ENCODE results near the gene GLT8D1. TPM values are rescaled to one million over a fixed set of nuclear protein-coding genes. Genes with fewer than 3 reads are reported as not detected.

GLT8D1 gene
- total RNA-seq, 4 donors from 2014 or later, result 31.6 to 40.3 (median 35.7) TPM

- no peaks in the 10 kb centered on the region for H3K27me3 ChIP-seq
- no peak overlapping the region for H3K27ac ChIP-seq (replicated peaks in 1 of 4)
- no peak for DNase-seq (ENCODE audit: extremely low spot score)
- no peak overlapping the region for H3K4me3 ChIP-seq
- peaks cover 0 to 9% (median 3%) of the 10 kb centered on the region in 4 donors for H3K4me1 ChIP-seq
- H3K9me3 ChIP-seq, result no peaks in the 10 kb centered on the region
- TF ChIP-seq POLR2AphosphoS5 (IDR thresholded peaks at IDR 0.05), result no peak
- TF ChIP-seq POLR2A (IDR thresholded peaks at IDR 0.05; ENCODE audit: low read depth), result no peak
- TF ChIP-seq CTCF (IDR thresholded peaks at IDR 0.05), result no peak
- TF ChIP-seq EP300 (IDR thresholded peaks at IDR 0.05), result no peak
- H3K36me3 ChIP-seq, result peaks cover 5 to 28% (median 17%) of the 10 kb centered on the region in 4 donors
- 87% methylated on average over 5 of the region's 11 CpGs for WGBS
- intact Hi-C loops (cut with DNase I), result no loop called here
Observed at GRCh38 chr3:52715714-52716305, 10.2 kb upstream of the GLT8D1 start.

DNA sequence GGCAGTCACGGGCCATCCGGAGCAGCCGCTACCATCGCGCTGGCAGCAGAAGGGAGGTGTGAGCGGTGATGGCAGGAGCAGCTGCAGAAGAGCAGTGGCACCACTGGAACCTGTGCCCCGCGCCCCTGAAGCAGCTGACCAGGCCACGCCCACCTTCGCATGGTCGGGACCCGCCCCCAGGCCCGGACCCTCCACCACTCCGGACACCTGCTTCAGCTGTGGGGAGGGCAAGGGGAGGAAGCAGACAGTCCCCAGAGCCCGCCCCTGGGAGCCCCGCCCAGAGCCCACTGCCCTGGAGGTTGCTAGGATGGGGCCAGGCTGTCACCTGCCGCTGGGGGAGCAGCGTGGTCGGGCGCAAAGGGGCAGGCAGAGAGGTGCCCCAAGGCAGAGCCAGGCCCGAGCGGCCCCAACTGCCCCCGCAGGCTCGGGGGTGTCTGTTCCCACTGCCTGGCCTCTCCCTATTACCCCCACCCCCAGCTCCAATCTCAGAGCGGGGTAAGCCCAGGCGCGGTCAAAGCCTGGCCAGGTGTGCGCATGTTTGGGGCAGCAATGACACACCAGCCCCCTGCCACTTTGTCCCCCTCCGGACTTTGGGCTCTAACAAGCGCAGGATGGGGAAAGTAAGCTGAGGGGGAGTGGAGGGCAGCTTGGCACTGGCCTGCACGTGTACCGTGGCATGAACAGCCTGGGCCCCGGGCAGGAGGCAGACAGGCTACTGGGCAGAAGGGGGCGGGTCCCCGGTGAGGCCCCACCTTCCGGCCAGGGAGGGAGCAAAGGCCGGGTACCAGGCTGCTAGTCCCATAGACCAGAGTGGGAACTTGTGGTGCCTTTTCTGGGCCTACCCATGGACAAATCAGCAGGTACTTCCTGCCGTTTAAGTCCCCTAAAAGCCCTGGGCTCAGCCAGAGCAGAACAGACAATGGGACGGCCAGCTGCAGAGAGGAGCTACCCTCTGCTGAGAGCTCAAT, 9.0 kb upstream of the GLT8D1 start:
- no peak for DNase-seq (ENCODE audit: extremely low spot score)
- no peak overlapping the region for H3K4me3 ChIP-seq
- no peaks in the 10 kb centered on the region for H3K27me3 ChIP-seq
- 55% methylated on average over 16 of the region's 39 CpGs for WGBS
- no peaks in the 10 kb centered on the region for H3K9me3 ChIP-seq
- intact Hi-C loops (cut with DNase I), result no loop called here
- peaks cover 5 to 34% (median 18%) of the 10 kb centered on the region in 4 donors for H3K36me3 ChIP-seq
- no peak overlapping the region for H3K27ac ChIP-seq (replicated peaks in 1 of 4)
- TF ChIP-seq POLR2A (IDR thresholded peaks at IDR 0.05; ENCODE audit: low read depth) (no peak), EP300 (IDR thresholded peaks at IDR 0.05) (no peak), CTCF (IDR thresholded peaks at IDR 0.05) (no peak), POLR2AphosphoS5 (IDR thresholded peaks at IDR 0.05) (no peak)
- peaks cover 0 to 9% (median 3%) of the 10 kb centered on the region in 4 donors for H3K4me1 ChIP-seq

GRCh38 chr3:52712291-52713212, 7.0 kb upstream of the GLT8D1 start:
- Histone ChIP-seq H3K4me3 (no peak overlapping the region), H3K27ac (replicated peaks in 1 of 4) (no peak overlapping the region), H3K27me3 (no peaks in the 10 kb centered on the region), H3K36me3 (peaks cover 8 to 43% (median 24%) of the 10 kb centered on the region in 4 donors), H3K9me3 (no peaks in the 10 kb centered on the region), H3K4me1 (peaks cover 2 to 15% (median 10%) of the 10 kb centered on the region in 4 donors)
- no peak for DNase-seq (ENCODE audit: extremely low spot score)
- WGBS, result 94% methylated on average over 17 of the region's 17 CpGs
- intact Hi-C loops (cut with DNase I), result no loop called here
- TF ChIP-seq POLR2AphosphoS5 (IDR thresholded peaks at IDR 0.05) (no peak), CTCF (IDR thresholded peaks at IDR 0.05) (no peak), POLR2A (IDR thresholded peaks at IDR 0.05; ENCODE audit: low read depth) (no peak), EP300 (IDR thresholded peaks at IDR 0.05) (no peak)

DNA sequence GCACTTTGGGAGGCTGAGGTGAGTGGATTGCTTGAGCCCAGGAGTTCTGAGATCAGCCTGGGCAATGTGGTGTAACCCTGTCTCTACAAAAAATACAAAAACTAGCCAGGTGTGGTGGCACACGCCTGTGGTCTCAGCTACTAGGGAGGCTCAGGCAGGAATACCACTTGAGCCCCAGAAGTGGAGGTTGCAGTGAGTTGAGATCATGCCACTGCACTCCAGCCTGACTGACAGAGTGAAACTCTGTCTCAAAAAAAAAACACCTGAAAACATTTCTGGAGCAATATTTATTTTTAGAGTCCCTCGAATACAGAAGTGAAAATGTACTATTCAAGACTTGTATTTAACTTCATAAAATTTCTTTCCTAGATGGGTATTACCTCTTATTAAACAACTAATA, 4.9 kb upstream of the GLT8D1 start:
- TF ChIP-seq POLR2A (IDR thresholded peaks at IDR 0.05; ENCODE audit: low read depth), result no peak
- TF ChIP-seq EP300 (IDR thresholded peaks at IDR 0.05), result no peak
- no peak for TF ChIP-seq CTCF (IDR thresholded peaks at IDR 0.05)
- no peak for TF ChIP-seq POLR2AphosphoS5 (IDR thresholded peaks at IDR 0.05)
- peaks cover 0 to 2% (median 0%) of the 10 kb centered on the region in 4 donors for H3K9me3 ChIP-seq
- intact Hi-C loops (cut with DNase I), result no loop called here
- no peak for DNase-seq (ENCODE audit: extremely low spot score)
- H3K27me3 ChIP-seq, result no peaks in the 10 kb centered on the region
- WGBS, result 88% methylated on average over 2 of the region's 2 CpGs
- H3K27ac ChIP-seq (replicated peaks in 1 of 4), result no peak overlapping the region
- peaks cover 14 to 29% (median 22%) of the 10 kb centered on the region in 4 donors for H3K4me1 ChIP-seq
- no peak overlapping the region for H3K4me3 ChIP-seq
- peaks cover 8 to 46% (median 22%) of the 10 kb centered on the region in 4 donors for H3K36me3 ChIP-seq

All from esophagus muscularis mucosa (tissue), 4 donors.